ENCODE results near the gene FCGR3A.
"Not testable (repeated sequence)": the region's sequence is repeated elsewhere in the genome, so short reads cannot be mapped to it uniquely, and the experiment has no call there.

GRCh38 chr1:161547995-161548741, 1.4 kb downstream of the FCGR3A start:
- TF ChIP-seq CTCF, POLR2A (IDR thresholded peaks at IDR 0.05): not testable (repeated sequence)
